HG03039 (cell line): ENCODE measurements around the gene RPS6KC1.
A peak's percentile ranks its signal among the peaks of the same experiment; 100 is the strongest.
"Not testable (repeated sequence)": the region's sequence is repeated elsewhere in the genome, so short reads cannot be mapped to it uniquely, and the experiment has no call there.

Source experiments
- ATAC-seq: cut with Tn5 transposase; IDR thresholded peaks from one replicate; pipeline ENCODE4 v1.9.1; 2021; ENCODE audit warnings: mild to moderate bottlenecking, moderate library complexity; ENCODE audit not compliant: unreplicated experiment

RPS6KC1 gene

GRCh38 chr1:213051127-213051880 lies at the start of gene RPS6KC1:
Gene RPS6KC1, plus strand, starts transcription at chr1:213051241. Its CDS starts 164 bp downstream, at chr1:213051405.
- peak; percentile 97 for ATAC-seq

- ATAC-seq = peak; percentile 77
Observed at GRCh38 chr1:213003256-213003655, 47.8 kb upstream of the RPS6KC1 start.

GRCh38 chr1:213008564-213008963 lies 42.5 kb upstream of the RPS6KC1 start:
- no peak for ATAC-seq

- no peak for ATAC-seq
Observed at GRCh38 chr1:213014642-213015041, 36.4 kb upstream of the RPS6KC1 start.

GRCh38 chr1:213015099-213016050 lies 35.7 kb upstream of the RPS6KC1 start, which contains the start of gene ANGEL2:
Gene ANGEL2, minus strand, starts transcription at chr1:213015867. Its CDS starts 196 bp downstream, at chr1:213015671.
- peak; percentile 92 for ATAC-seq

- ATAC-seq = no peak
Observed at GRCh38 chr1:213017447-213018273, 33.4 kb upstream of the RPS6KC1 start.

GRCh38 chr1:213019450-213019849 lies 31.6 kb upstream of the RPS6KC1 start:
- no peak for ATAC-seq

GRCh38 chr1:213020016-213020415 lies 31.0 kb upstream of the RPS6KC1 start:
- no peak for ATAC-seq

- ATAC-seq = not testable (repeated sequence)
Observed at GRCh38 chr1:213027024-213027423, 24.0 kb upstream of the RPS6KC1 start.

- no peak for ATAC-seq
Observed at GRCh38 chr1:213032651-213033050, 18.4 kb upstream of the RPS6KC1 start.

- no peak for ATAC-seq
Observed at GRCh38 chr1:213034713-213035112, 16.3 kb upstream of the RPS6KC1 start.

- ATAC-seq = no peak
Observed at GRCh38 chr1:213035573-213035972, 15.5 kb upstream of the RPS6KC1 start.

- no peak for ATAC-seq
Observed at GRCh38 chr1:213041443-213041842, 9.6 kb upstream of the RPS6KC1 start.

GRCh38 chr1:213045321-213046226 lies 5.5 kb upstream of the RPS6KC1 start:
- ATAC-seq = not testable (repeated sequence)

- no peak for ATAC-seq
Observed at GRCh38 chr1:213049232-213049631, 1.8 kb upstream of the RPS6KC1 start.

- no peak for ATAC-seq
Observed at GRCh38 chr1:213050745-213051126, 305 bp upstream of the RPS6KC1 start.

- no peak for ATAC-seq
Observed at GRCh38 chr1:213051881-213052202, 801 bp downstream of the RPS6KC1 start.

GRCh38 chr1:213053455-213053854 lies 2.4 kb downstream of the RPS6KC1 start:
- no peak for ATAC-seq

- no peak for ATAC-seq
Observed at GRCh38 chr1:213054142-213054541, 3.1 kb downstream of the RPS6KC1 start.
